HepG2 (cell line): ENCODE measurements around the gene EEF2. TPM values are rescaled to one million over a fixed set of nuclear protein-coding genes. Genes with fewer than 3 reads are reported as not detected.

ENCODE experiments used
- ATAC-seq: fragments of 200-7000 bp; cut with Tn5 transposase; 3 replicates; pipeline ENCODE4 v1.9.1; 2020; ENCODE audit warnings: mild to moderate bottlenecking, moderate library complexity
- BruUV-seq: library from RNA; stranded (reverse); fragments of 400-500 nt; replicated peaks from 2 replicates; lab custom pipeline; 2021; lab: Mats Ljungman, UMichigan
- CTCF ChIA-PET: fragments of 300-600 bp; formaldehyde crosslinking; extraction: SDS; loops from one replicate; lab custom pipeline; 2021; ENCODE audit warnings: low total read pairs, inconsistent platforms, low intra/inter-chr PET ratio; lab: Yijun Ruan, JAX
- POLR2A ChIA-PET: fragments of 350-600 bp; sonication (Branson Sonifier 250); formaldehyde crosslinking; loops from one replicate; lab custom pipeline; 2020; ENCODE audit warnings: antibody characterized with exemption, inconsistent platforms; lab: Yijun Ruan, JAX
- DNase-seq: peaks from one replicate; pipeline ENCODE4 v3.0.0-alpha.2; 2015; ENCODE audit warnings: low spot score
- FAIRE-seq: peaks from 3 replicates; lab custom pipeline; 2011; peaks lifted over from hg19 to GRCh38; lab: Jason Lieb, UNC
- H2AFZ ChIP-seq: one replicate; pipeline ENCODE4 v1.6.1; 2011; ENCODE audit warnings: low read length, inconsistent platforms
- H3K27ac ChIP-seq: fragments of 300-600 bp; 3 replicates; pipeline ENCODE4 v1.8.0; 2011; ENCODE audit warnings: mixed run types, mild to moderate bottlenecking, mixed read lengths, low read length, inconsistent platforms; ENCODE audit not compliant: insufficient read depth; ENCODE audit errors: extremely low read length
- H3K27me3 ChIP-seq, 2 experiments: fragments of 200-600 bp in 1 of 2; 2 replicates in 1 of 2; 3 replicates in 1 of 2; pipeline versions ENCODE4 v1.6.0 to v1.8.0; 2011; ENCODE audit warnings: low read length in 2 of 2, mild to moderate bottlenecking in 2 of 2, moderate library complexity in 2 of 2, inconsistent platforms in 1 of 2; ENCODE audit not compliant: insufficient read depth in 2 of 2, control insufficient read depth in 1 of 2
- H3K36me3 ChIP-seq, 2 experiments: fragments of 200-600 bp in 1 of 2; replicated peaks in 1 of 2; 2 replicates in 1 of 2; 3 replicates in 1 of 2; pipeline versions ENCODE4 v1.5.1 to v1.8.0; 2011; ENCODE audit warnings: low read length in 2 of 2, inconsistent platforms in 1 of 2; ENCODE audit not compliant: insufficient read depth in 2 of 2, control insufficient read depth in 1 of 2
- H3K4me1 ChIP-seq: 2 replicates; pipeline ENCODE4 v1.5.1; 2012; ENCODE audit warnings: low read length, inconsistent platforms; ENCODE audit not compliant: insufficient read depth
- H3K4me2 ChIP-seq: 2 replicates; pipeline ENCODE4 v1.6.0; 2011; ENCODE audit warnings: low read depth, low read length, inconsistent platforms
- H3K4me3 ChIP-seq, 3 experiments: fragments of 200-600 bp in 1 of 3; sonication (generic), shearing (Covaris generic) in 1 of 3; replicated peaks in 1 of 3; 2 replicates each; pipeline ENCODE4 v1.5.1; 2011 to 2016; ENCODE audit warnings: low read length in 3 of 3, inconsistent platforms in 2 of 3, low read depth in 2 of 3, mild to moderate bottlenecking in 2 of 3, control low read depth in 1 of 3, mixed read lengths in 1 of 3; ENCODE audit not compliant: insufficient read depth in 1 of 3
- H3K79me2 ChIP-seq: one replicate; pipeline ENCODE4 v1.6.1; 2011; ENCODE audit warnings: low read length, inconsistent platforms; ENCODE audit not compliant: insufficient read depth
- H3K9ac ChIP-seq: 2 replicates; pipeline ENCODE4 v1.6.0; 2011; ENCODE audit warnings: mild to moderate bottlenecking, low read depth, low read length, inconsistent platforms; ENCODE audit not compliant: insufficient read depth
- H3K9me3 ChIP-seq: 2 replicates; pipeline ENCODE4 v1.5.1; 2012; ENCODE audit warnings: mild to moderate bottlenecking, low read length
- H4K20me1 ChIP-seq: 2 replicates; pipeline ENCODE4 v1.6.0; 2011; ENCODE audit warnings: inconsistent platforms, mild to moderate bottlenecking, low read length, moderate library complexity; ENCODE audit not compliant: insufficient read depth
- FOXP1 ChIP-seq, 2 experiments: fragments of 450-650 bp in 1 of 2; IDR thresholded peaks; 2 replicates each; pipeline ENCODE4 v1.6.1; 2017 to 2018; ENCODE audit warnings: antibody characterized with exemption in 1 of 2
- MIER2 ChIP-seq: IDR thresholded peaks from 2 replicates; pipeline ENCODE4 v1.6.1; 2016; ENCODE audit warnings: missing biosample characterization, missing genetic modification reagents
- MYPOP ChIP-seq: sonication (generic); formaldehyde crosslinking; IDR thresholded peaks from 2 replicates; pipeline ENCODE4 v1.8.1; 2023; ENCODE audit warnings: mild to moderate bottlenecking, moderate library complexity, missing genetic modification reagents
- YEATS4 ChIP-seq: sonication (generic); formaldehyde crosslinking; IDR thresholded peaks from 2 replicates; pipeline ENCODE4 v1.4.0; 2020; ENCODE audit warnings: missing genetic modification reagents, borderline replicate concordance
- ZBTB38 ChIP-seq: sonication (generic); formaldehyde crosslinking; IDR thresholded peaks from 2 replicates; pipeline ENCODE4 v1.5.1; 2020; ENCODE audit warnings: mild to moderate bottlenecking, missing genetic modification reagents
- ZNF10 ChIP-seq: sonication (generic); formaldehyde crosslinking; IDR thresholded peaks from 2 replicates; pipeline ENCODE4 v1.4.0; 2020; ENCODE audit warnings: mild to moderate bottlenecking, low read depth, missing genetic modification reagents, borderline replicate concordance
- ZNF776 ChIP-seq: sonication (generic); formaldehyde crosslinking; IDR thresholded peaks from 2 replicates; pipeline ENCODE4 v1.4.0; 2020; ENCODE audit warnings: mild to moderate bottlenecking, missing genetic modification reagents
- WGBS: methylation state at CpG from one replicate; pipeline ENCODE4 v1.1.6; 2017; ENCODE audit warnings: low lambda C conversion rate; 5-methylcytosine and 5-hydroxymethylcytosine counted together
- in situ Hi-C: cut with HindIII; loops from 2 replicates; pipeline ENCODE4 v1.10.0; 2017; ENCODE audit warnings: low pct_unique_long_range_greater_than_20kb; ENCODE audit not compliant: extremely low pct_ligation_motif_present
- intact Hi-C: fragments of 100-400 bp; cut with micrococcal nuclease; formaldehyde crosslinking; loops from one replicate; pipeline ENCODE4 v1.10.0; 2022; ENCODE audit not compliant: unreplicated experiment
- polyA plus RNA-seq, 8 experiments: library from polyadenylated mRNA; depleted of rRNA in 3 of 8; stranded (reverse) in 7 of 8; unstranded in 1 of 8; fragments of >200 nt; fragmentation: Illumina TruSeq in 4 of 8; extraction: Trizol in 4 of 8; gene quantifications; 2 replicates each; pipeline versions ENCODE4 v1.2.1 to v1.2.3, GENCODE V29; 2011 to 2016; ENCODE audit warnings: low read depth in 4 of 8, missing spikeins in 1 of 8, mixed read lengths in 1 of 8; ENCODE audit not compliant: insufficient read depth in 1 of 8
- total RNA-seq, 5 experiments: library from RNA; depleted of rRNA; stranded (reverse); fragments of >200 nt; fragmentation: Illumina TruSeq; extraction: Trizol; gene quantifications; 2 replicates each; pipeline ENCODE4 v1.2.3, GENCODE V29; 2016; ENCODE audit warnings: low read depth in 1 of 5

EEF2 gene
- total and polyA plus RNA-seq, 2 of the 13 experiments (the other 11 are each of a cell fraction or from before 2014, with no cell fraction given), result 1,441 to 1,777 TPM

- H3K4me2 ChIP-seq, result no peak overlapping the region
- H2AFZ ChIP-seq, result no peak overlapping the region
- no TSS peak for BruUV-seq
- WGBS, result 42% methylated on average over 5 of the region's 20 CpGs
- H3K9me3 ChIP-seq, result no peaks in the 10 kb centered on the region
- H3K36me3 ChIP-seq, result no peaks in the 10 kb centered on the region
- in situ Hi-C loops, result no loop called here
- H3K79me2 ChIP-seq, result no peaks in the 10 kb centered on the region
- FAIRE-seq (no peak), DNase-seq (no peak), ATAC-seq (no peak)
- no peak overlapping the region for H3K27ac ChIP-seq
- H4K20me1 ChIP-seq, result no peaks in the 10 kb centered on the region
- no peak overlapping the region for H3K4me3 ChIP-seq
- peaks cover 0 to 7% of the 10 kb centered on the region in 2 experiments; a peak in 2 of 5 replicates for H3K27me3 ChIP-seq
- ChIA-PET POLR2A (interaction anchor here (1.0 kb wide), 1 partner anchor 19 kb away, joined by 3 read pairs; no protein-coding TSS in a partner anchor), CTCF (no interaction called here)
- H3K4me1 ChIP-seq, result peaks cover 6% of the 10 kb centered on the region; the same call in 1 of the 2 replicates
- intact Hi-C loops, result no loop called here
- no peak for TF ChIP-seq ZBTB38
- TF ChIP-seq ZNF10 (CRISPR knock-in tag), result no peak
- TF ChIP-seq ZNF776, result no peak
- no peak for TF ChIP-seq FOXP1 (IDR thresholded peaks at IDR 0.05)
- no peak for TF ChIP-seq FOXP1 (CRISPR knock-in tag; IDR thresholded peaks at IDR 0.05)
- TF ChIP-seq MYPOP (CRISPR knock-in tag), result no peak
- no peak for TF ChIP-seq MIER2
- no peak for TF ChIP-seq YEATS4 (CRISPR knock-in tag)
- no peak overlapping the region for H3K9ac ChIP-seq
These were observed 35.0 kb downstream of the EEF2 start for GRCh38 chr19:3949997-3950859.
